ENCODE measurements around the gene NKAP. TPM values are rescaled to one million over a fixed set of nuclear protein-coding genes. Genes with fewer than 3 reads are reported as not detected.
"Not testable (repeated sequence)": the region's sequence is repeated elsewhere in the genome, so short reads cannot be mapped to it uniquely, and the experiment has no call there.

NKAP gene
- total RNA-seq, 1 experiment from 2014 or later, result 9.3 TPM

GRCh38 chrX:119983494-119983893 is 39.9 kb upstream of the NKAP start:
- intact Hi-C loops (cut with micrococcal nuclease; ENCODE audit: unreplicated experiment), result no loop called here
- Histone ChIP-seq H3K4me3 (ENCODE audit: low read depth, low read length, poor library complexity, severe bottlenecking) (no peak overlapping the region), H3K27ac (ENCODE audit: low read depth, low read length, poor library complexity, severe bottlenecking) (no peak overlapping the region), H3K36me3 (ENCODE audit: insufficient read depth, low read length, poor library complexity, severe bottlenecking) (no peaks in the 10 kb centered on the region), H3K27me3 (replicated peaks; ENCODE audit: insufficient read depth, low read depth, low read length, poor library complexity) (peaks cover 17% of the 10 kb centered on the region), H3K4me1 (ENCODE audit: insufficient read depth, low read length, poor library complexity, severe bottlenecking) (no peaks in the 10 kb centered on the region), H3K9me3 (ENCODE audit: low read depth, low read length, poor library complexity, severe bottlenecking) (no peaks in the 10 kb centered on the region)
- no TSS peak for BruUV-seq (replicated peaks)
- ChIA-PET CTCF (no interaction called here), POLR2A (ENCODE audit: low non-redundant PET) (no interaction called here)
- DNase-seq (ENCODE audit: low spot score), result no peak
- TF ChIP-seq CTCF (conservative IDR thresholded peaks at IDR 0.05; ENCODE audit: low read depth, low read length), result no peak
- TF ChIP-seq EZH2 (IDR thresholded peaks at IDR 0.05; ENCODE audit: borderline replicate concordance, low read depth, low read length, poor library complexity, severe bottlenecking), result no peak

DNA sequence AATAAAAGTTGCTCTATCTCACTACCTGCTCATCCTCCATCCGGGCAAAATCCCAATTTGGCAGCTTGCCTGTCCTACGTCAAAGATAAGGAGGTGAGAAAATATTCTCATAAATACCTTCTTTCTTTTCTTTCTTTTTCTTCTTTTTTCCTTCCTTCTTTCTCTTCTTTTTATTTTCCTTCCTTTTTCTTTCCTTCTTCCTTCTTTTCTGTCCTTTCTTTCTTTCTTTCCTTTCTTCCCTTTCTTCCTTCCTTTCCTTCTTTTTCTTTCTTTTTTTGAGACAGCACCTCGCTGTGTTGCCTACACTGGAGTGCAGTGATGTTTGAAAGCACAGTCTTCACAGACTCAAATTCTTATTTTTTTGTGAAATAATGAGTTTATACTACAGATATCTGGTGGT is 38.6 kb upstream of the NKAP start:
- CTCF ChIA-PET, result interaction anchor here (0.6 to 1.3 kb wide), 3 partner anchors 232 to 628 kb away, joined by 3 to 4 read pairs (median 3); no protein-coding TSS in a partner anchor
- Histone ChIP-seq H3K27ac (ENCODE audit: low read depth, low read length, poor library complexity, severe bottlenecking) (no peak overlapping the region), H3K4me1 (ENCODE audit: insufficient read depth, low read length, poor library complexity, severe bottlenecking) (no peaks in the 10 kb centered on the region), H3K36me3 (ENCODE audit: insufficient read depth, low read length, poor library complexity, severe bottlenecking) (no peaks in the 10 kb centered on the region), H3K4me3 (ENCODE audit: low read depth, low read length, poor library complexity, severe bottlenecking) (no peak overlapping the region), H3K27me3 (replicated peaks; ENCODE audit: insufficient read depth, low read depth, low read length, poor library complexity) (peaks cover 4% of the 10 kb centered on the region), H3K9me3 (ENCODE audit: low read depth, low read length, poor library complexity, severe bottlenecking) (no peaks in the 10 kb centered on the region)
- TF ChIP-seq CTCF (conservative IDR thresholded peaks at IDR 0.05; ENCODE audit: low read depth, low read length) (no peak), EZH2 (IDR thresholded peaks at IDR 0.05; ENCODE audit: borderline replicate concordance, low read depth, low read length, poor library complexity, severe bottlenecking) (no peak)
- BruUV-seq (replicated peaks), result no TSS peak
- POLR2A ChIA-PET (ENCODE audit: low non-redundant PET), result no interaction called here
- intact Hi-C loops (cut with micrococcal nuclease; ENCODE audit: unreplicated experiment), result no loop called here
- DNase-seq (ENCODE audit: low spot score), result no peak

DNA sequence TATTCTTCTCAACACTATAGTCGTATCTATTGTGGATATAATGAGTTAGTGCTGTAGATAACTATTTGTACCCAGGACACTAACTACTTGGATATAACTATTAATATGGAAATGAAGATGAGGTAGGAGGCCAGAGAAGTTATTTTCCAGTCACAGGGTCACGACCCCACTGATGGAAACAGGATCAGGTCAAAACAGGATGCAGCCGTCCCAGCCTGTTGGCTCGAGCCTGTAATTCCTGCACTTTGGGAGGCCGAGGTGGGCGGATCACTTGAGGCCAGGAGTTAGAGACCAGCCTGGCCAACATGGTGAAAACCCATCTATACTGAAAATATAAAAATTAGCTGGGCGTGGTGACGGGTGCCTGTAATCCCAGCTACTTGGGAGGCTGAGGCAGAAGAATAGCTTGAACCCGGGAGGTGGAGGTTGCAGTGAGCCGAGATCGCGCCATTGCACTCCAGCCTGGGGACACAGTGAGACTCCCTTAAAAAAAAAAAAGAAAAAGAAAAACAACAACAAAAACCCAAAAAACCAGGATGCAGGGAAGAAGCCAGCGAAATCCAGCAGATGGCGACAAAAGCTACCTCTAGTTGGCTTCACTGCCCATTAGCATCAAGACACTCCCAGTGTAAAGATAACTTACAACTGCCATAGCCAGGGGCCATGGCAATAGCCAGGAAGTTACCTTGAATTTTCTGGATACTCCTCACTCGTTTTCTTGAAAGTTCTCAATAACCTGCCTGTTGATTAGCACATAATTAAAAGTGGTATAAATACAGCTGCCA is 37.9 kb upstream of the NKAP start:
- TF ChIP-seq EZH2 (IDR thresholded peaks at IDR 0.05; ENCODE audit: borderline replicate concordance, low read depth, low read length, poor library complexity, severe bottlenecking), result no peak
- TF ChIP-seq CTCF (conservative IDR thresholded peaks at IDR 0.05; ENCODE audit: low read depth, low read length), result peak; percentile 72
- intact Hi-C loops (cut with micrococcal nuclease; ENCODE audit: unreplicated experiment), result no loop called here
- CTCF ChIA-PET, result interaction anchor here (0.6 to 1.3 kb wide), 2 partner anchors 232 to 627 kb away, joined by 3 read pairs; no protein-coding TSS in a partner anchor

GRCh38 chrX:119977172-119977571 is 33.6 kb upstream of the NKAP start:
- intact Hi-C loops (cut with micrococcal nuclease; ENCODE audit: unreplicated experiment); BruUV-seq (replicated peaks); H3K4me1 ChIP-seq (ENCODE audit: insufficient read depth, low read length, poor library complexity, severe bottlenecking); CTCF ChIA-PET; POLR2A ChIA-PET (ENCODE audit: low non-redundant PET); H3K27me3 ChIP-seq (replicated peaks; ENCODE audit: insufficient read depth, low read depth, low read length, poor library complexity); H3K36me3 ChIP-seq (ENCODE audit: insufficient read depth, low read length, poor library complexity, severe bottlenecking); H3K27ac ChIP-seq (ENCODE audit: low read depth, low read length, poor library complexity, severe bottlenecking); H3K4me3 ChIP-seq (ENCODE audit: low read depth, low read length, poor library complexity, severe bottlenecking); H3K9me3 ChIP-seq (ENCODE audit: low read depth, low read length, poor library complexity, severe bottlenecking); DNase-seq (ENCODE audit: low spot score): not testable (repeated sequence)

More for the DNA sequence above, 37.9 kb upstream of the NKAP start:
- H3K4me1 ChIP-seq (ENCODE audit: insufficient read depth, low read length, poor library complexity, severe bottlenecking), result no peaks in the 10 kb centered on the region
- BruUV-seq (replicated peaks), result no TSS peak
- H3K27ac ChIP-seq (ENCODE audit: low read depth, low read length, poor library complexity, severe bottlenecking), result no peak overlapping the region
- POLR2A ChIA-PET (ENCODE audit: low non-redundant PET), result no interaction called here
- H3K9me3 ChIP-seq (ENCODE audit: low read depth, low read length, poor library complexity, severe bottlenecking), result no peaks in the 10 kb centered on the region
- H3K4me3 ChIP-seq (ENCODE audit: low read depth, low read length, poor library complexity, severe bottlenecking), result no peak overlapping the region
- peak; percentile 57 for DNase-seq (ENCODE audit: low spot score)
- H3K36me3 ChIP-seq (ENCODE audit: insufficient read depth, low read length, poor library complexity, severe bottlenecking), result no peaks in the 10 kb centered on the region
- peaks cover under 1% of the 10 kb centered on the region for H3K27me3 ChIP-seq (replicated peaks; ENCODE audit: insufficient read depth, low read depth, low read length, poor library complexity)

All from A673 (cell line).